ENCODE results near the gene RRN3. TPM values are rescaled to one million over a fixed set of nuclear protein-coding genes. Genes with fewer than 3 reads are reported as not detected.
"Not testable (repeated sequence)": the region's sequence is repeated elsewhere in the genome, so short reads cannot be mapped to it uniquely, and the experiment has no call there.

The RRN3 gene
- total and polyA plus RNA-seq, 2 donors from 2014 or later = 12.3 to 24.7 TPM

DNA sequence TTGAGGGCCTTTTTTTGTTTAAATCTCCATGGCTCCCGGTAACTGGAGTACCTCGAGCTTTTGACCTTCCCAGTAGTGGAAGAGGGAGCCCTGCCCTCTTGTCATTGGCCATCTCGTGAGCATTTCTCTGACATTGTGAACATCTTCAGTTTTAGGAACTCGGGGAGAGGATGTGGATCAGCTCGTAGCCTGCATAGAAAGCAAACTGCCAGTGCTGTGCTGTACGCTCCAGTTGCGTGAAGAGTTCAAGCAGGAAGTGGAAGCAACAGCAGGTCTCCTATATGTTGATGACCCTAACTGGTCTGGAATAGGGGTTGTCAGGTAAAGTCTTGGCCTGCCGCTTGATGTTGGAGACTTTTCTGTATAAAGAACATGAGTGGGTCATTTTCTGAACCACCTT lies 62.5 kb downstream of the RRN3 start:
- peaks cover 4 to 61% (median 47%) of the 10 kb centered on the region in 3 donors for H3K36me3 ChIP-seq (ENCODE audit: control insufficient read depth in 2 of 3, insufficient read depth in 3 of 3, low read length in 3 of 3)
- FAIRE-seq = no peak
- no peak overlapping the region for H3K27ac ChIP-seq (ENCODE audit: low read depth in 2 of 2, low read length in 2 of 2)
- no peaks in the 10 kb centered on the region for H3K27me3 ChIP-seq (ENCODE audit: control insufficient read depth, insufficient read depth, low read length)
- H3K4me1 ChIP-seq (ENCODE audit: control insufficient read depth in 2 of 3, insufficient read depth in 2 of 3, low read depth in 1 of 3, low read length in 3 of 3) = peaks cover 0 to 15% (median 11%) of the 10 kb centered on the region in 3 donors
- no peak overlapping the region for H3K4me3 ChIP-seq (ENCODE audit: low read length in 3 of 3)
- H3K9ac ChIP-seq (ENCODE audit: low read length in 3 of 3) = no peak overlapping the region
- DNase-seq = no peak
- intact Hi-C loops (cut with DNase I) = no loop called here
- TF ChIP-seq, protein P1, sequence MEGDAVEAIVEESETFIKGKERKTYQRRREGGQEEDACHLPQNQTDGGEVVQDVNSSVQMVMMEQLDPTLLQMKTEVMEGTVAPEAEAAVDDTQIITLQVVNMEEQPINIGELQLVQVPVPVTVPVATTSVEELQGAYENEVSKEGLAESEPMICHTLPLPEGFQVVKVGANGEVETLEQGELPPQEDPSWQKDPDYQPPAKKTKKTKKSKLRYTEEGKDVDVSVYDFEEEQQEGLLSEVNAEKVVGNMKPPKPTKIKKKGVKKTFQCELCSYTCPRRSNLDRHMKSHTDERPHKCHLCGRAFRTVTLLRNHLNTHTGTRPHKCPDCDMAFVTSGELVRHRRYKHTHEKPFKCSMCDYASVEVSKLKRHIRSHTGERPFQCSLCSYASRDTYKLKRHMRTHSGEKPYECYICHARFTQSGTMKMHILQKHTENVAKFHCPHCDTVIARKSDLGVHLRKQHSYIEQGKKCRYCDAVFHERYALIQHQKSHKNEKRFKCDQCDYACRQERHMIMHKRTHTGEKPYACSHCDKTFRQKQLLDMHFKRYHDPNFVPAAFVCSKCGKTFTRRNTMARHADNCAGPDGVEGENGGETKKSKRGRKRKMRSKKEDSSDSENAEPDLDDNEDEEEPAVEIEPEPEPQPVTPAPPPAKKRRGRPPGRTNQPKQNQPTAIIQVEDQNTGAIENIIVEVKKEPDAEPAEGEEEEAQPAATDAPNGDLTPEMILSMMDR (IDR thresholded peaks at IDR 0.05; ENCODE audit: borderline replicate concordance, extremely low read depth, insufficient read depth) = no peak
- H3K9me3 ChIP-seq (ENCODE audit: control insufficient read depth in 2 of 3, insufficient read depth in 1 of 3, low read length in 3 of 3) = no peaks in the 10 kb centered on the region

GRCh38 chr16:15031179-15031578 lies 62.9 kb downstream of the RRN3 start:
- no peak for FAIRE-seq
- Histone ChIP-seq H3K36me3 (ENCODE audit: control insufficient read depth in 2 of 3, insufficient read depth in 3 of 3, low read length in 3 of 3) (peaks cover 4 to 57% (median 44%) of the 10 kb centered on the region in 3 donors), H3K4me1 (ENCODE audit: control insufficient read depth in 2 of 3, insufficient read depth in 2 of 3, low read depth in 1 of 3, low read length in 3 of 3) (peaks cover 0 to 15% (median 11%) of the 10 kb centered on the region in 3 donors), H3K4me3 (ENCODE audit: low read length in 3 of 3) (no peak overlapping the region), H3K9me3 (ENCODE audit: control insufficient read depth in 2 of 3, insufficient read depth in 1 of 3, low read length in 3 of 3) (no peaks in the 10 kb centered on the region), H3K27me3 (ENCODE audit: control insufficient read depth, insufficient read depth, low read length) (no peaks in the 10 kb centered on the region), H3K27ac (ENCODE audit: low read depth in 2 of 2, low read length in 2 of 2) (no peak overlapping the region), H3K9ac (ENCODE audit: low read length in 3 of 3) (no peak overlapping the region)
- peak in 1 of 5 donors; percentile 13 for DNase-seq
- intact Hi-C loops (cut with DNase I) = no loop called here
- TF ChIP-seq, protein P1 (IDR thresholded peaks at IDR 0.05; ENCODE audit: borderline replicate concordance, extremely low read depth, insufficient read depth) = no peak

DNA sequence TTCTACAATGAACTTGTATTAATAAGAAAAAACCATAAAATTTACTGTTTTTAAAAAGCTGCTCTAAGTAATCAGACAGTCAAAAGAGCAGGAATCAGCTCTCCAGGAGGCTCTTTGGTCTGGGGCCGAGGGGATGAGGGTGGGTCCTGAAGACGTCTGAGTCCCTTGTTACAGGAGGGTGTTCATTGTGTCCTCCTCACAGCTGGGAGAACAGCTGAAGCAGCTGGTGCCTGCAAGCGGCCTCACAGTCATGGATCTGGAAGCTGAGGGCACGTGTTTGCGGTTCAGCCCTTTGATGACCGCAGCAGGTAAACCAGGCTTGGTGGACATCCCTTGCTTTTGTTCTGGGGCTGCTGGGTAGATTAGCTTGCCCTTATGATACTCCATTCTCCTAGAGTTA lies 64.3 kb downstream of the RRN3 start:
- peak in 2 of 5 donors; percentile 27 to 61 for DNase-seq
- H3K4me3 ChIP-seq (ENCODE audit: low read length in 3 of 3); intact Hi-C loops (cut with DNase I); H3K27me3 ChIP-seq (ENCODE audit: control insufficient read depth, insufficient read depth, low read length); FAIRE-seq; H3K9me3 ChIP-seq (ENCODE audit: control insufficient read depth in 2 of 3, insufficient read depth in 1 of 3, low read length in 3 of 3); H3K27ac ChIP-seq (ENCODE audit: low read depth in 2 of 2, low read length in 2 of 2); H3K9ac ChIP-seq (ENCODE audit: low read length in 3 of 3): not testable (repeated sequence)
- Histone ChIP-seq H3K36me3 (ENCODE audit: control insufficient read depth in 2 of 3, insufficient read depth in 3 of 3, low read length in 3 of 3) (peaks cover 4 to 45% (median 35%) of the 10 kb centered on the region in 3 donors), H3K4me1 (ENCODE audit: control insufficient read depth in 2 of 3, insufficient read depth in 2 of 3, low read depth in 1 of 3, low read length in 3 of 3) (peaks cover 0 to 15% (median 8%) of the 10 kb centered on the region in 3 donors)

GRCh38 chr16:15028801-15029698 lies 65.0 kb downstream of the RRN3 start:
- Histone ChIP-seq H3K4me1 (ENCODE audit: control insufficient read depth in 2 of 3, insufficient read depth in 2 of 3, low read depth in 1 of 3, low read length in 3 of 3) (peaks cover 0 to 14% (median 5%) of the 10 kb centered on the region in 3 donors), H3K36me3 (ENCODE audit: control insufficient read depth in 2 of 3, insufficient read depth in 3 of 3, low read length in 3 of 3) (peaks cover 4 to 41% (median 33%) of the 10 kb centered on the region in 3 donors)
- DNase-seq = peak in 2 of 5 donors; percentile 39 to 73
- intact Hi-C loops (cut with DNase I); FAIRE-seq; H3K27me3 ChIP-seq (ENCODE audit: control insufficient read depth, insufficient read depth, low read length); H3K9me3 ChIP-seq (ENCODE audit: control insufficient read depth in 2 of 3, insufficient read depth in 1 of 3, low read length in 3 of 3); H3K4me3 ChIP-seq (ENCODE audit: low read length in 3 of 3); H3K9ac ChIP-seq (ENCODE audit: low read length in 3 of 3); H3K27ac ChIP-seq (ENCODE audit: low read depth in 2 of 2, low read length in 2 of 2): not testable (repeated sequence)

GRCh38 chr16:15028345-15028715 lies 65.7 kb downstream of the RRN3 start:
- intact Hi-C loops (cut with DNase I); H3K27me3 ChIP-seq (ENCODE audit: control insufficient read depth, insufficient read depth, low read length); H3K27ac ChIP-seq (ENCODE audit: low read depth in 2 of 2, low read length in 2 of 2); FAIRE-seq; H3K9ac ChIP-seq (ENCODE audit: low read length in 3 of 3); H3K4me3 ChIP-seq (ENCODE audit: low read length in 3 of 3); H3K4me1 ChIP-seq (ENCODE audit: control insufficient read depth in 2 of 3, insufficient read depth in 2 of 3, low read depth in 1 of 3, low read length in 3 of 3); H3K9me3 ChIP-seq (ENCODE audit: control insufficient read depth in 2 of 3, insufficient read depth in 1 of 3, low read length in 3 of 3): not testable (repeated sequence)
- peaks cover 4 to 34% (median 31%) of the 10 kb centered on the region in 3 donors for H3K36me3 ChIP-seq (ENCODE audit: control insufficient read depth in 2 of 3, insufficient read depth in 3 of 3, low read length in 3 of 3)
- DNase-seq = peak in 1 of 5 donors; percentile 46

DNA sequence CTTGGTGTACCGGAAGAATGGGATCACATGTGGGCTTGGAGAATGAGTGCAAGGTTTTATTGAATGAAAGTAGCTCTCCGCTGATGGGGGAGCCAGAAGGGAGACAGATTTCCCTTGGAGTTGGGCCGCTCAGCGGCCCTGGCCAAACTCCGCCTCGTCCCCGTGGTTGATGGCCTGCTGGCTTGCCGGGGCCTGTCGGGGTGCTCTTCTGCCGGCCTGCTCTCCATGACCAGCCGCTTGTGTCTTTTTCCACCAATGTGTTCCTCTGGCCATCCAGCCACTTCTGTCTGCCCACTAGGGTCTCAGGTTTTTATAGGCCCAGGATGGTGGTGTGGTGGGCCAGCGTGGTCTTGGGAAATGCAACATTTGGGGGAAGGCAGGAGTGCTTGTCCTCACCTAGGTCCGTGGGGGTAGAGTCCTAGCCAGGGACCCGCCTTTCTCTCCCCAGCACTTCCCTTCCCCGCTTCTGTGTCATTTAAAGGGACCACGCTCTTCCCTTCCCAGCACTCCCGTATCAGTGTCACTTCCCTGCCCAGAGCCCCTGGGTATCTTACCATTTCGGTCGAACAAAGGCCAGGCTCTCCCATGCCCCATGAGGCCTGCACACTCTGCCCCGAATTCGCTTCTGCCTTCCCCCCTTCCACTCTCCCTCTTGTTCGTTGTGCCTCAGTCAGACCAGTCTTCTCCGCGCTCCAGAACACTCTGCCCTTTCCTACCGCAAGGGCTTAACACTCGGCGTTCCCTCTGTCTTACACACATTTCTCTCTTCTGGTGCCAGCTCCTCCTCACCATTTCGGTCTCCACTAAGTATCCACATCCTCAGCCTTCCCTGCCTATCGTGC lies 66.3 kb downstream of the RRN3 start:
- peaks cover 3 to 32% (median 25%) of the 10 kb centered on the region in 3 donors for H3K36me3 ChIP-seq (ENCODE audit: control insufficient read depth in 2 of 3, insufficient read depth in 3 of 3, low read length in 3 of 3)
- H3K27ac ChIP-seq (ENCODE audit: low read depth in 2 of 2, low read length in 2 of 2); H3K4me1 ChIP-seq (ENCODE audit: control insufficient read depth in 2 of 3, insufficient read depth in 2 of 3, low read depth in 1 of 3, low read length in 3 of 3); FAIRE-seq; intact Hi-C loops (cut with DNase I); H3K9me3 ChIP-seq (ENCODE audit: control insufficient read depth in 2 of 3, insufficient read depth in 1 of 3, low read length in 3 of 3); H3K27me3 ChIP-seq (ENCODE audit: control insufficient read depth, insufficient read depth, low read length); H3K4me3 ChIP-seq (ENCODE audit: low read length in 3 of 3); H3K9ac ChIP-seq (ENCODE audit: low read length in 3 of 3): not testable (repeated sequence)
- DNase-seq = peak in 2 of 5 donors; percentile 37 to 71

All from kidney (tissue), 14 donors.